Ascending aorta (tissue), 2 donors: ENCODE measurements around the gene DPM2. TPM values are rescaled to one million over a fixed set of nuclear protein-coding genes. Genes with fewer than 3 reads are reported as not detected.
A peak's percentile ranks its signal among the peaks of the same experiment; 100 is the strongest.

Experiments
- DNase-seq, 2 donors: peaks; one replicate each; pipeline ENCODE4 v3.0.0-alpha.2; 2019; ENCODE audit warnings: low spot score in 2 of 2
- H3K27ac ChIP-seq, 2 donors: fragments of 200-600 bp; sonication (generic); one replicate each; pipeline ENCODE4 v1.5.1; 2016 to 2017; ENCODE audit warnings: mild to moderate bottlenecking in 1 of 2
- H3K27me3 ChIP-seq: fragments of 200-600 bp; sonication (generic); one replicate; pipeline ENCODE4 v1.5.1; 2017
- H3K36me3 ChIP-seq, 2 donors: fragments of 200-600 bp; sonication (generic); one replicate each; pipeline ENCODE4 v1.5.1; 2016
- H3K4me1 ChIP-seq, 2 donors: fragments of 200-600 bp; sonication (generic); one replicate each; pipeline ENCODE4 v1.5.1; 2016 to 2017; ENCODE audit warnings: mild to moderate bottlenecking in 1 of 2
- H3K4me3 ChIP-seq, 2 donors: fragments of 200-600 bp; sonication (generic); one replicate each; pipeline ENCODE4 v1.5.1; 2016 to 2017; ENCODE audit warnings: mild to moderate bottlenecking in 1 of 2
- H3K9me3 ChIP-seq, 2 donors: fragments of 200-600 bp; sonication (generic); one replicate each; pipeline ENCODE4 v1.5.1; 2016
- intact Hi-C: fragments of 100-400 bp; cut with DNase I; formaldehyde crosslinking; loops from one replicate; pipeline ENCODE4 v1.15.1; 2023
- total RNA-seq: library from RNA; depleted of rRNA; stranded (reverse); fragments of >200 nt; gene quantifications from one replicate; pipeline ENCODE4 v1.1.0, GENCODE V29; 2016
- TF ChIP-seq, protein P1 (sequence below), 3 experiments: fragments of 200-600 bp in 2 of 3; fragments of 450-650 bp in 1 of 3; sonication (generic) in 2 of 3; IDR thresholded peaks; one replicate each; pipeline ENCODE4 v1.5.1; 2016 to 2019; ENCODE audit warnings: antibody characterized with exemption in 3 of 3, mild to moderate bottlenecking in 1 of 3, moderate library complexity in 1 of 3

Gene DPM2
- total RNA-seq, 1 donor from 2014 or later, result 18.2 TPM

DNA sequence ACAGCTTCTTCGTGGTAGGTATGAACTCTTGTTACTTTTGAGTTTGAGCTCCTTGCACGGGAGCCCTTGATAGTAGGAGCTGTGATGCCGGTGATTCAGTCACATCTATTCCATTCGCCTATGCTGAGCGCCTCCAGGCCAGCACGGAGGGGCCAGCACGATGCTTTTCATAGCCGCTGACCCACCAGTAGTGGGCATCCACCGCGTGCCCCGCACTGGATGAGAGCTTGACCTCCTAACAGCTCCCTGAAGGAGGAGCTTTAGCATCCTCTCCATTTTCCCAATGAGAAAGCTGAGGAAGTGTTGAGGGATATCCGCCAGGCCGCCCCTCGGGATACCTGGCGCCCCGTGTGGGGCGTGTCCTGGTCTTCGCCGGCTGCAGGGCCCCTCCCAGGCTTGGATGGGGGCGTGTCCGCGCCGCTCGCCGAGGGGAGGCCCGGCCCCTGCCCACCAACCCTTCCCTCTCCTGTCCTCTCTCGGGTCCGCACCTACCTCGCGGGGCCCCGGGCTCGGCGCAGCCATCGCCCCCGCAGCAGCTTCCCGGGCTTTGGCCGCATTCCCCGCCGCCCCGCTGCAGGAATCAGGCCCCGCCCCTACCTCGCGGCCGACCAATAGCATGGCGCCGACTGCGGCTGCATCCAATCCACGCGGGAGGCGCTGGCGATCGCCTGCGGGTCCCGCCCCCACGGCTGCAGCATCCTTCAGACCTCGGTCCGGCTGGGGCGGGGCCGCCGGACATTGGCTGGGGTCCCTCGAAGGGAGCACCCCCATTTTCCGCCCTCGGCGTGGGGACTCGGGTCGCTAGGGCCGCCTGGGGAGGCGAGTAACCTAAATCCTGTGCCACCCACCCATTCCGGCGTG, 7.2 kb downstream of the DPM2 start, which contains the start of gene PIP5KL1:
PIP5KL1 (minus strand) TSS at position 547 of the 861 bp plus-strand sequence; CDS start at position 522, 25 bp downstream.
- peaks cover 0 to 28% of the 10 kb centered on the region in 2 donors for H3K4me1 ChIP-seq
- no peak within 1 kb of the TSS for H3K27ac ChIP-seq
- DNase-seq, result peak in 1 of 2 donors; percentile 89
- peaks cover 0 to 7% of the 10 kb centered on the region in 2 donors for H3K36me3 ChIP-seq
- TF ChIP-seq, protein P1, sequence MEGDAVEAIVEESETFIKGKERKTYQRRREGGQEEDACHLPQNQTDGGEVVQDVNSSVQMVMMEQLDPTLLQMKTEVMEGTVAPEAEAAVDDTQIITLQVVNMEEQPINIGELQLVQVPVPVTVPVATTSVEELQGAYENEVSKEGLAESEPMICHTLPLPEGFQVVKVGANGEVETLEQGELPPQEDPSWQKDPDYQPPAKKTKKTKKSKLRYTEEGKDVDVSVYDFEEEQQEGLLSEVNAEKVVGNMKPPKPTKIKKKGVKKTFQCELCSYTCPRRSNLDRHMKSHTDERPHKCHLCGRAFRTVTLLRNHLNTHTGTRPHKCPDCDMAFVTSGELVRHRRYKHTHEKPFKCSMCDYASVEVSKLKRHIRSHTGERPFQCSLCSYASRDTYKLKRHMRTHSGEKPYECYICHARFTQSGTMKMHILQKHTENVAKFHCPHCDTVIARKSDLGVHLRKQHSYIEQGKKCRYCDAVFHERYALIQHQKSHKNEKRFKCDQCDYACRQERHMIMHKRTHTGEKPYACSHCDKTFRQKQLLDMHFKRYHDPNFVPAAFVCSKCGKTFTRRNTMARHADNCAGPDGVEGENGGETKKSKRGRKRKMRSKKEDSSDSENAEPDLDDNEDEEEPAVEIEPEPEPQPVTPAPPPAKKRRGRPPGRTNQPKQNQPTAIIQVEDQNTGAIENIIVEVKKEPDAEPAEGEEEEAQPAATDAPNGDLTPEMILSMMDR (IDR thresholded peaks at IDR 0.05), result no peak
- intact Hi-C loops, result no loop called here
- H3K27me3 ChIP-seq, result no peaks in the 10 kb centered on the region
- peak within 1 kb of the TSS; percentile 57 for H3K4me3 ChIP-seq
- H3K9me3 ChIP-seq, result no peaks in the 10 kb centered on the region

DNA sequence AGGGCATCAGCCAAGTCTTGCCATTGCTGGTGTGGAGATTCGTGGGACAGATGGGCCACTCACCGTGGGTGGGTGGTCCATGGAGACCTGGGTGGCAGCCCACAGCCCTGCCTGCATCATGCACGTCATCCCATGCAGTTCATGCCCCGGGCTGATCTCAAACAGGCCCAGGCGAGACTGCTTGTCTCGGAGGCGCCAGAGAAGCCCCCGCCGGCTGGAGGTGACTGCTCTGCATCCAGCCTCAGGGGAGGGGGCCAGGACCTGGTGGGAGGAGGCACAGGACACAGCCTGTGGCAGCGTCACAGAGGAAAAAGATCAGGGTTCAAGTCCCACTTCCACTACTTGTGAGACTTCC, 8.1 kb downstream of the DPM2 start:
- no peak for DNase-seq
- H3K9me3 ChIP-seq, result no peaks in the 10 kb centered on the region
- TF ChIP-seq, protein P1 (IDR thresholded peaks at IDR 0.05), result no peak
- intact Hi-C loops, result loop anchor here (10.0 kb wide), 1 partner anchor 425 kb away; no protein-coding TSS in a partner anchor
- H3K27ac ChIP-seq, result no peak overlapping the region
- H3K4me3 ChIP-seq, result no peak overlapping the region
- H3K4me1 ChIP-seq, result peaks cover 0 to 28% of the 10 kb centered on the region in 2 donors
- H3K27me3 ChIP-seq, result no peaks in the 10 kb centered on the region
- H3K36me3 ChIP-seq, result no peaks in the 10 kb centered on the region

GRCh38 chr9:127928676-127929624, 8.7 kb downstream of the DPM2 start:
- DNase-seq, result no peak
- TF ChIP-seq, protein P1 (IDR thresholded peaks at IDR 0.05), result no peak
- intact Hi-C loops, result loop anchor here (10.0 kb wide), 1 partner anchor 424 kb away; no protein-coding TSS in a partner anchor
- Histone ChIP-seq H3K4me1 (peaks cover 0 to 28% of the 10 kb centered on the region in 2 donors), H3K4me3 (no peak overlapping the region), H3K27me3 (no peaks in the 10 kb centered on the region), H3K27ac (no peak overlapping the region), H3K9me3 (no peaks in the 10 kb centered on the region), H3K36me3 (no peaks in the 10 kb centered on the region)

DNA sequence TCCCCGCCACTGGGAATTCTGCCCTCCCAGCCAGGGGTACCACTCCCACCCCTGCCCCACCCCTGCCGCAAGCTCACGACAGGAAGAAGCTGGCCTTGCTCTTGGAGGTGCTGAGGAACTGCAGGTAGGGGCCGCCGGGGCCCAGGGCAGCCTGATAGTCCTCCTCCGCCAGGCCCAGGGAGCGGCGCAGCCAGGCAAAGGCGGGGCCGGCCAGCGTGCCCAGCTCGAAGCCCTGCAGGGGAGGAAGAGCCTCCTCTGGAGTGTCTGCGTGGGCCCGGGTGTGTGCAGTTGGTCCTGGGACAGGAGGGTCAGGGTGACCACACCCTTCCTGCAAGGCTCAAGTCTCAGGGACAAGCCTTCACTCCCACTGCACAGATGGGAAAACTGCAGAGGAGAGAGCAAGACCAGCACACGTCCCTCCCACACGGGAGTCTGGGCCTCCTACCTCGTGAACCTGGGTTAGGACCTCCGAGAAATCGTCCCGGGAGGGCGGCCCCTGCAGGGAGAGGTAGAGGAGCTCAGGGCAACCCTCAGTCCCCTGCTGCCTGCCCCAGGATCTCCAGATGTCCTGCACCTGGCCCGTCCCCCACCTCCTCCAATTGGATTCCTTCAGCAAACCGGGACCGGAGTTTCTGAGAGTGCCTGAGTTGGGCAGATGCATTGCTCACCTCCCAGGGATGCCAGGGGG, 9.5 kb downstream of the DPM2 start:
- H3K4me3 ChIP-seq, result no peak overlapping the region
- peaks cover 0 to 28% of the 10 kb centered on the region in 2 donors for H3K4me1 ChIP-seq
- H3K36me3 ChIP-seq, result no peaks in the 10 kb centered on the region
- intact Hi-C loops, result loop anchor here (10.0 kb wide), 1 partner anchor 423 kb away; no protein-coding TSS in a partner anchor
- DNase-seq, result no peak
- TF ChIP-seq, protein P1 (IDR thresholded peaks at IDR 0.05), result no peak
- H3K27me3 ChIP-seq, result no peaks in the 10 kb centered on the region
- H3K9me3 ChIP-seq, result no peaks in the 10 kb centered on the region
- no peak overlapping the region for H3K27ac ChIP-seq
